HG02938 (cell line): ENCODE measurements around the gene BRD7.

Source experiments
- ATAC-seq: cut with Tn5 transposase; IDR thresholded peaks from one replicate; pipeline ENCODE4 v1.9.1; 2021; ENCODE audit warnings: mild to moderate bottlenecking, moderate library complexity; ENCODE audit not compliant: unreplicated experiment

BRD7 gene

GRCh38 chr16:50304467-50305440 is 64.0 kb downstream of the BRD7 start:
- no peak for ATAC-seq

GRCh38 chr16:50303605-50304466 is 65.0 kb downstream of the BRD7 start:
- ATAC-seq: no peak

DNA sequence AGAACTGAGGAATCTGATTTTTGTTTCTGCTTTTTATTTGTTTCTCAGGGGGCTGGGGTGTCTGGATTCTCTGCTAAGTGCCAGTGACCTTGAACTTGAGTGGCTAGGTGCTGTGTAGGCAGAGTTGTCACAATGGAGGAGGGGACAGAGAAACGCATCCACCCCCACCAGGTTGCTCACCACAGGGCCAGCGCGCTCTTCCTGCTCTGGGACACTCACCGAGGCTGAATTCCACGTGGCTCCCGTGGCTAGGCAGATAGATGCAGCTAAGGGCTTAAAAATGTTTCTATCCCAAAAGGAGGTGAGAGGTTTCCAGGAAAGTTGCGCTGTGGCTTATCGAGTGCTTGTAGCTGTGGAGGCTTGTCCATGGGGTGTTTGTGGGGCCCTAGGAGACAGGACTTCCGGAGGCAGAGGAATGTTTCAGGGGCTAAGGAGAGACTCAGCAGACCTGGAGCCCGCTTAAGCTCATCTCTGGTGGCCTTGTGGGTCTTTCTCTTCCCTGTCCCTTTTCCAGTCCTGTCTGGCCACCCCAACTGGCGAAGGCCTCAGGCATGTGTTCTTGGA is 65.7 kb downstream of the BRD7 start:
- ATAC-seq: no peak

- no peak for ATAC-seq
Observed at GRCh38 chr16:50302472-50303005, 66.2 kb downstream of the BRD7 start.

- no peak for ATAC-seq
Observed at GRCh38 chr16:50301626-50302471, 66.9 kb downstream of the BRD7 start.

DNA sequence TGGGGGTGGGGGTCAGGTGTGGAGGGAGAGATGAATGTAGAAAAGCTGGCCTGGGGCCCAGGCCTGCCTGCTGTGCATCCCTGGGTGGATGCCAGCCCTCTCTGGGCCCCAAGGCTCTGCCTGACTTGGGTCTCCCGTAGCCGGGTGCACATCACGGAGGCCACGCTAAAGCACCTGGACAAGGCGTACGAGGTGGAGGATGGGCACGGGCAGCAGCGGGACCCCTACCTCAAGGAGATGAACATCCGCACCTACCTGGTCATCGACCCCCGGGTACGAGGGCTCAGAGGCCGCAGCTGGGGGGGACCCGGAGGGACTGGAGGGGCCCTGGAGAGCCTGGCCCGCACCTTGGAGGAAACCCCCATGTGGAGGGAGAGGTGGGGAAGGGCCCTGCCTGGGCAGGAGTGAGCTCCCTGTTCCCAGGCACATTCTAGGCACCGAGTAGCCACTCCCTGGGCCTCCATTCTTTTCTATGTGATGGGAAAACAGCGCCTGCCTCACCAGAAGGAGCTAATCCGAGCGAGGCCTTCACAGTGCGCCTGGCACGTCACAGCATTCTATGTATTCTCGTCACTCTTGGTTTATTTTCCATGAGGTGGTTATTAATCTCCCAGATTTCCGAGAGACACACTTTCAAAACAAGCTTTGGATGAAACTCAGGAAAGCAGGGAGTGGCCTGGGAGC is 67.7 kb downstream of the BRD7 start:
- no peak for ATAC-seq

DNA sequence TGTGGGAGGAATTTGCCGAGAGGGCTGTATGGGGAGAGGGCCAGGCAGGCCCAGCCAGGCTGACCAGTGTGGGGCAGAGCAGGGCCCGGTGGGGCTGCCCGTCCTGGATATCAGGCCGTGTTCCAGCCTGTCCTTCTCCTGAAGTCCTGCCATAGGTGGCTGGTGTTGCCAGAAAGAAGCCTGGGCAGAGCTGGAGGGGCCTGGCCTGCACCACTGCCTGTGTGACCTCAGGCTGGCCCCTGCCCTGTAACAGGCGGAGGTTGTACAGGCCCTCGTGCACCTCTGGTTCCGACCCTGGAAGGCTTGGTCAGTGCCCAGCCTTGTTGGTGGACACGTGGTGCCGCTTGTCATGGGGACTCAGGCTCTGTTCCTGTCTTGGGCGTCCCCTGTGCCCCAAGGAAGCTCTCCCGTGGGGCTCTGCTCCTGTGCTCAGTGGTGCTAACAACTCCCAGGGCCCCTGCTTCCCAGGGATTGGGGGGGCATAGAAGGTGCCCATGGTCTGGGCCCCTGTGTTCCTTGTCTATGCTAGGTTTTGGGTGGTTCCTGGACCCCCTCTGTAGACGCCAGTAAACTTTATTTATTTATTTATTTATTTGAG is 69.2 kb downstream of the BRD7 start:
- ATAC-seq: no peak

- ATAC-seq: no peak
Observed at GRCh38 chr16:50298591-50299507, 69.9 kb downstream of the BRD7 start.

DNA sequence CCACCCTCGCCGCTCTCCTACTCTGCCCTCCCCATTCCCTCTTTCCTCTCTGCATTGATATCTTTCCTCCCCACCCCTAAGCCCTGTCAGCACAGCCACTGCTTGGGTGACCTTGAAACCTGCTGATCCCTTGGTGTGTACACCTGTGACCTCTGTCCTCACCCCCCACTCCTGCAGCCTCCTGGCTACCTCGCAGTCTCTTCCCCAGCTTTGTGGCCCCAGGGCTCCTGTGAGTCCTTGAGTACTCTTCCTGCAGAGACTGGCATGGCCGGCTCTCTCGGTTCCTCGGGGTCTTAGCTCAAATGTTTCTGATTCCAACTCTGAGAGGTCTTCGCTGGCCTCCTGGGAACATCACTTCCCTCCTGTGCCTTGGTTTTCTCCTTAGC is 70.7 kb downstream of the BRD7 start:
- no peak for ATAC-seq

DNA sequence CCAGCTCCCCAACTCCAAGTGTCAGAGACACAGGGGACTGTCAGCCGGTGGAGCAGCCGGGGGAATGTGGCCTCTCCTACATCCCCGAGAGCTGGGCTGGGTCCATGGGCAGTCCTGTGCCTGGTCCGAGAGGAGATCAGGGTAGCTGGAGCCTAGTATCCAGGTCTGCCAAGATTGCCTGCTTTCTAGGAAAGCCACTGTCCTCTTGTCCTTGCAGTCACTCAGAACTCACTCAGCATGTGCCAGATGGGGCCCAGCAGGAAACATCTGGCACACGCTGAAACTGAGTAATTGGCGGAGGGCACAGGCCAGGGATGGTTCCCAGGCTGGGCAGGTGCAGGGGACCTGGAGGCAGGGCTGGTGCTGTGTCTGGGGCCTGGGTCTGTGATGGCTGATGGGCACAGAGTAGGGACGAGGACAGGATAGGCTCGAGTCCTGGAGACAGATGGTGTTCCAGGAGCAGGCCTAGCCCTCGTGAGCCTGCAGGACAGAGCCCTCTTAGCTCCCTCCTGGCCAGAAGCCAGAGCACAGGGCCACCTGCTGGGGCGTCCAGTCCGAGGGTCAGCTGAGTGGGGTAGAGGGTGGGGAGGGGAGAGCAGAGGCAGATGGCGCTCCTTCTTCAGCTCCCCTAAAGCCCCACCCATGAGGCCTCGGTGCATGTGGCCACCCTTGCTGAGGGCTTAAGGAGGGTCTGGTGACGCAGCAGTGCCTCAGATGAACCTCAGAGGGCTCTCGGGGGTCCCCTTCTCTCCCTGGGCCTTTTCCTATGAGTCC is 71.3 kb downstream of the BRD7 start:
- ATAC-seq: no peak

DNA sequence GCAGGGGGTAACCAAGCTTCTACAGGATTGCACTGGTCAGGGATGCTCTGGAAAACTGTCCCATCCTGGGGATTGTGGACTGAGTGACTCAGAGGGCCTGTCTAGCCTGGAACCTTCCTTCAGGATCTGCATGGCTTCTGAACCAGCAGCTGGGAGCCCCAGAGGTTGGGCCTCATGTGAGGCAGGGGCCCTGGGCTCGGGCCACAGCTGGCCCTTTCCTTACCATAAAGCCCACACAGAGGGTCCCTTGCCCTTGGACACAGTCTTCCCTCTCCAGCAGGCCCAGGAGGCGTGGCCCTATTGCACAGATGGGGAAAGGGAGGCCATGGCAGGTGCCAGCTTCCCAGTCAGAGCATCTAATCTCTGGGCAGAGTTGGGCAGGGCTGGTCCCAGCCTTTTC is 72.0 kb downstream of the BRD7 start:
- no peak for ATAC-seq

DNA sequence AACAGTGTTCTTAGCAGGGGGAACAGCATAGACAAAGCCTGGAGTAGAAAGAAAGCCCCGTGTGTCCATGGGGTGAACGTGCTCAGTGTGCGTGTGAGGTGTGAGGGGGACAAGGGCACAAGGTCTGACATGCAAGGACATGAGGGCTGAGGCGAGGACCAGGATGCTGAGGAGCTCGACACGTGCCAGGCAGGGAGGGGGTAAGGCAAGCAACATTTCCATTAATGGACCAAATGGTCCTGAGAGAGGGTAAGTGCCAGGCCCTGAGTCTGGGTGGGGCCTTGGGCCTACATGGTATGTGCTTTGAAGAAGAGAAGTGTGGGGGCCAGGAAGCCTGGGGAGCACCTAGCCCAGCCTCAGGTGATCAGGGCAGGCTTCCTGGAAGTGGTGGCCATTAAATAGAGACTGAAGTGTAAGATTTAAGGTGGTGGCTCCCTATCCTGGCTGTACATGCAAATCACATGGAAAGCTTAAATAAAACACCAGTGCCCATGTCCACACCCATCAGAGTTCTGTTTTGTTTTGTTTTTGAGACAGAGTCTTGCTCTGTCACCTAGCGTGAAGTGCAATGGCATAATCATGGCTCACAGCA is 73.2 kb downstream of the BRD7 start:
- ATAC-seq: no peak

GRCh38 chr16:50294955-50295354 is 73.8 kb downstream of the BRD7 start:
- ATAC-seq: no peak

GRCh38 chr16:50293994-50294855 is 74.6 kb downstream of the BRD7 start:
- ATAC-seq: no peak

GRCh38 chr16:50293041-50293783 is 75.6 kb downstream of the BRD7 start:
- no peak for ATAC-seq

- ATAC-seq: no peak
Observed at GRCh38 chr16:50292566-50292948, 76.2 kb downstream of the BRD7 start.
